ENCODE results near the gene LRATD1. TPM values are rescaled to one million over a fixed set of nuclear protein-coding genes. Genes with fewer than 3 reads are reported as not detected.

The LRATD1 gene
- not detected in 2 replicates for total RNA-seq
- long read RNA-seq = 0 reads

GRCh38 chr2:14632133-14632936, at the start of gene LRATD1:
TSS of gene LRATD1 (plus strand) at chr2:14632717. CDS start at chr2:14633980, 1,263 bp downstream.
- H3K27ac Mint-ChIP-seq (ENCODE audit: unreplicated experiment) = no peak within 1 kb of the TSS
- TF ChIP-seq CTCF (IDR thresholded peaks at IDR 0.05) = no peak
- H3K9me3 Mint-ChIP-seq (ENCODE audit: unreplicated experiment) = no peaks in the 10 kb centered on the region
- peaks cover 18% of the 10 kb centered on the region for H3K4me1 Mint-ChIP-seq (ENCODE audit: unreplicated experiment)
- peaks cover 75% of the 10 kb centered on the region for H3K27me3 Mint-ChIP-seq (ENCODE audit: unreplicated experiment)
- no peak for DNase-seq (ENCODE audit: extremely low spot score, unreplicated experiment)
- peak within 1 kb of the TSS; percentile 51 for H3K4me3 Mint-ChIP-seq (ENCODE audit: unreplicated experiment)
- no peaks in the 10 kb centered on the region for H3K36me3 Mint-ChIP-seq (ENCODE audit: unreplicated experiment)

- no peaks in the 10 kb centered on the region for H3K4me1 Mint-ChIP-seq (ENCODE audit: unreplicated experiment)
- H3K27ac Mint-ChIP-seq (ENCODE audit: unreplicated experiment) = no peak overlapping the region
- no peaks in the 10 kb centered on the region for H3K27me3 Mint-ChIP-seq (ENCODE audit: unreplicated experiment)
- no peak for TF ChIP-seq CTCF (IDR thresholded peaks at IDR 0.05)
- no peak overlapping the region for H3K4me3 Mint-ChIP-seq (ENCODE audit: unreplicated experiment)
- H3K36me3 Mint-ChIP-seq (ENCODE audit: unreplicated experiment) = no peaks in the 10 kb centered on the region
- H3K9me3 Mint-ChIP-seq (ENCODE audit: unreplicated experiment) = no peaks in the 10 kb centered on the region
- DNase-seq (ENCODE audit: extremely low spot score, unreplicated experiment) = no peak
Measured at GRCh38 chr2:14583059-14583458, 49.5 kb upstream of the LRATD1 start.

- no peak overlapping the region for H3K27ac Mint-ChIP-seq (ENCODE audit: unreplicated experiment)
- no peaks in the 10 kb centered on the region for H3K36me3 Mint-ChIP-seq (ENCODE audit: unreplicated experiment)
- H3K4me1 Mint-ChIP-seq (ENCODE audit: unreplicated experiment) = no peaks in the 10 kb centered on the region
- no peaks in the 10 kb centered on the region for H3K9me3 Mint-ChIP-seq (ENCODE audit: unreplicated experiment)
- H3K27me3 Mint-ChIP-seq (ENCODE audit: unreplicated experiment) = no peaks in the 10 kb centered on the region
- no peak for DNase-seq (ENCODE audit: extremely low spot score, unreplicated experiment)
- no peak overlapping the region for H3K4me3 Mint-ChIP-seq (ENCODE audit: unreplicated experiment)
- no peak for TF ChIP-seq CTCF (IDR thresholded peaks at IDR 0.05)
Measured at GRCh38 chr2:14583802-14584201, 48.7 kb upstream of the LRATD1 start.

GRCh38 chr2:14587119-14587518, 45.4 kb upstream of the LRATD1 start:
- Mint-ChIP-seq H3K36me3 (ENCODE audit: unreplicated experiment) (no peaks in the 10 kb centered on the region), H3K4me1 (ENCODE audit: unreplicated experiment) (no peaks in the 10 kb centered on the region), H3K27ac (ENCODE audit: unreplicated experiment) (no peak overlapping the region), H3K9me3 (ENCODE audit: unreplicated experiment) (no peaks in the 10 kb centered on the region), H3K4me3 (ENCODE audit: unreplicated experiment) (no peak overlapping the region), H3K27me3 (ENCODE audit: unreplicated experiment) (no peaks in the 10 kb centered on the region)
- no peak for DNase-seq (ENCODE audit: extremely low spot score, unreplicated experiment)
- TF ChIP-seq CTCF (IDR thresholded peaks at IDR 0.05) = no peak

- H3K36me3 Mint-ChIP-seq (ENCODE audit: unreplicated experiment) = no peaks in the 10 kb centered on the region
- H3K4me3 Mint-ChIP-seq (ENCODE audit: unreplicated experiment) = no peak overlapping the region
- TF ChIP-seq CTCF (IDR thresholded peaks at IDR 0.05) = no peak
- H3K9me3 Mint-ChIP-seq (ENCODE audit: unreplicated experiment) = peaks cover 10% of the 10 kb centered on the region
- no peaks in the 10 kb centered on the region for H3K27me3 Mint-ChIP-seq (ENCODE audit: unreplicated experiment)
- no peaks in the 10 kb centered on the region for H3K4me1 Mint-ChIP-seq (ENCODE audit: unreplicated experiment)
- DNase-seq (ENCODE audit: extremely low spot score, unreplicated experiment) = no peak
- H3K27ac Mint-ChIP-seq (ENCODE audit: unreplicated experiment) = no peak overlapping the region
Measured at GRCh38 chr2:14601156-14601770, 31.3 kb upstream of the LRATD1 start.
